ENCODE measurements around the gene MBOAT2.

- TF ChIP-seq EP300 (IDR thresholded peaks at IDR 0.05) (no peak), POLR2AphosphoS5 (IDR thresholded peaks at IDR 0.05) (no peak)
- TF ChIP-seq, protein P1, sequence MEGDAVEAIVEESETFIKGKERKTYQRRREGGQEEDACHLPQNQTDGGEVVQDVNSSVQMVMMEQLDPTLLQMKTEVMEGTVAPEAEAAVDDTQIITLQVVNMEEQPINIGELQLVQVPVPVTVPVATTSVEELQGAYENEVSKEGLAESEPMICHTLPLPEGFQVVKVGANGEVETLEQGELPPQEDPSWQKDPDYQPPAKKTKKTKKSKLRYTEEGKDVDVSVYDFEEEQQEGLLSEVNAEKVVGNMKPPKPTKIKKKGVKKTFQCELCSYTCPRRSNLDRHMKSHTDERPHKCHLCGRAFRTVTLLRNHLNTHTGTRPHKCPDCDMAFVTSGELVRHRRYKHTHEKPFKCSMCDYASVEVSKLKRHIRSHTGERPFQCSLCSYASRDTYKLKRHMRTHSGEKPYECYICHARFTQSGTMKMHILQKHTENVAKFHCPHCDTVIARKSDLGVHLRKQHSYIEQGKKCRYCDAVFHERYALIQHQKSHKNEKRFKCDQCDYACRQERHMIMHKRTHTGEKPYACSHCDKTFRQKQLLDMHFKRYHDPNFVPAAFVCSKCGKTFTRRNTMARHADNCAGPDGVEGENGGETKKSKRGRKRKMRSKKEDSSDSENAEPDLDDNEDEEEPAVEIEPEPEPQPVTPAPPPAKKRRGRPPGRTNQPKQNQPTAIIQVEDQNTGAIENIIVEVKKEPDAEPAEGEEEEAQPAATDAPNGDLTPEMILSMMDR (IDR thresholded peaks at IDR 0.05), result no peak
These were observed 183.5 kb downstream of the MBOAT2 start for GRCh38 chr2:8819948-8820347.
